H1 (cell line): ENCODE measurements around the gene NF1. TPM values are rescaled to one million over a fixed set of nuclear protein-coding genes. Genes with fewer than 3 reads are reported as not detected.
A peak's percentile ranks its signal among the peaks of the same experiment; 100 is the strongest.

Experiments used
- CTCF ChIA-PET: fragments of 300-600 bp; sonication (Branson Sonifier 250); formaldehyde crosslinking; loops from one replicate; lab custom pipeline; 2021; ENCODE audit not compliant: partially characterized antibody; lab: Charles Lee
- POLR2A ChIA-PET: fragments of 300-600 bp; sonication (Branson Sonifier 250); formaldehyde crosslinking; loops from one replicate; lab custom pipeline; 2021; ENCODE audit warnings: inconsistent platforms; ENCODE audit not compliant: partially characterized antibody; lab: Charles Lee
- DNase-seq, 2 experiments: peaks; one replicate each; pipeline versions ENCODE4 v3.0.0 to v3.0.0-alpha.2; 2010 to 2022; ENCODE audit warnings: low spot score in 2 of 2, low read depth in 1 of 2, mixed read lengths in 1 of 2
- FAIRE-seq: peaks from 2 replicates; lab custom pipeline; 2011; peaks lifted over from hg19 to GRCh38; lab: Jason Lieb, UNC
- H2AFZ ChIP-seq: 2 replicates; pipeline ENCODE4 v1.8.1; 2012; ENCODE audit warnings: low read length, inconsistent platforms
- H2AK5ac ChIP-seq: 2 replicates; pipeline ENCODE4 v1.6.1; 2013; ENCODE audit warnings: low read depth, low read length
- H2BK120ac ChIP-seq: replicated peaks from 2 replicates; pipeline ENCODE3; 2013; ENCODE audit warnings: low read depth, low read length, inconsistent platforms
- H2BK12ac ChIP-seq: 2 replicates; pipeline ENCODE4 v1.6.1; 2013; ENCODE audit warnings: low read depth, low read length
- H2BK15ac ChIP-seq: 2 replicates; pipeline ENCODE4 v1.6.1; 2013; ENCODE audit warnings: low read length
- H2BK20ac ChIP-seq: 2 replicates; pipeline ENCODE4 v1.6.1; 2013; ENCODE audit warnings: low read length
- H2BK5ac ChIP-seq: 2 replicates; pipeline ENCODE4 v1.6.1; 2013; ENCODE audit warnings: low read depth, low read length
- H3K14ac ChIP-seq: 2 replicates; pipeline ENCODE4 v1.6.1; 2013; ENCODE audit warnings: inconsistent platforms; ENCODE audit not compliant: insufficient read length
- H3K18ac ChIP-seq: 2 replicates; pipeline ENCODE4 v1.6.1; 2013; ENCODE audit warnings: low read length; ENCODE audit errors: extremely low read depth
- H3K23ac ChIP-seq: 2 replicates; pipeline ENCODE4 v1.6.1; 2013; ENCODE audit warnings: inconsistent platforms; ENCODE audit not compliant: insufficient read length
- H3K23me2 ChIP-seq: 2 replicates; pipeline ENCODE4 v1.6.1; 2013; ENCODE audit warnings: low read depth, low read length
- H3K27ac ChIP-seq: 2 replicates; pipeline ENCODE4 v1.6.1; 2011; ENCODE audit warnings: low read depth, low read length, inconsistent platforms
- H3K27me3 ChIP-seq, 4 experiments: replicated peaks in 1 of 4; 1 replicate in 1 of 4; 2 replicates in 3 of 4; pipeline versions ENCODE4 v1.6.1 to v1.8.1; 2011 to 2013; ENCODE audit warnings: low read length in 3 of 4, mild to moderate bottlenecking in 3 of 4, inconsistent platforms in 2 of 4, mixed read lengths in 2 of 4, moderate library complexity in 1 of 4; ENCODE audit not compliant: control insufficient read depth in 3 of 4, insufficient read depth in 3 of 4; ENCODE audit errors: extremely low read depth in 1 of 4
- H3K36me3 ChIP-seq, 4 experiments: 2 replicates each; pipeline versions ENCODE4 v1.6.1 to v1.8.1; 2011 to 2013; ENCODE audit warnings: mild to moderate bottlenecking in 4 of 4, low read length in 3 of 4, moderate library complexity in 2 of 4, control low read depth in 1 of 4, inconsistent platforms in 1 of 4; ENCODE audit not compliant: insufficient read depth in 4 of 4, control insufficient read depth in 2 of 4
- H3K4ac ChIP-seq: replicated peaks from 2 replicates; pipeline ENCODE3; 2013; ENCODE audit warnings: low read length, low read depth, mixed read lengths, inconsistent platforms; ENCODE audit not compliant: insufficient read length
- H3K4me1 ChIP-seq, 4 experiments: replicated peaks in 1 of 4; 1 replicate in 1 of 4; 2 replicates in 3 of 4; pipeline versions ENCODE4 v1.6.1 to v1.8.1; 2011 to 2013; ENCODE audit warnings: low read length in 3 of 4, inconsistent platforms in 2 of 4, mixed read lengths in 1 of 4; ENCODE audit not compliant: insufficient read depth in 4 of 4, control insufficient read depth in 3 of 4
- H3K4me2 ChIP-seq, 2 experiments: 2 replicates each; pipeline versions ENCODE4 v1.6.1 to v1.8.1; 2011 to 2013; ENCODE audit warnings: low read depth in 2 of 2, low read length in 2 of 2, control low read depth in 1 of 2, inconsistent platforms in 1 of 2, mild to moderate bottlenecking in 1 of 2; ENCODE audit not compliant: insufficient read depth in 1 of 2
- H3K4me3 ChIP-seq, 4 experiments: fragments of 200-600, 300-600 bp in 1 of 4; sonication (generic), shearing (Covaris generic), sonication (Bioruptor Twin) in 1 of 4; 2 replicates each; pipeline versions ENCODE4 v1.5.1 to v1.8.1; 2011 to 2016; ENCODE audit warnings: low read length in 4 of 4, low read depth in 3 of 4, control low read depth in 2 of 4, inconsistent platforms in 2 of 4, mild to moderate bottlenecking in 2 of 4, mixed read lengths in 1 of 4, moderate library complexity in 1 of 4; ENCODE audit not compliant: insufficient read depth in 2 of 4; ENCODE audit errors: extremely low read depth in 1 of 4
- H3K56ac ChIP-seq: replicated peaks from 2 replicates; pipeline ENCODE3; 2013; ENCODE audit warnings: low read depth, mild to moderate bottlenecking, mixed read lengths, low read length, inconsistent platforms; ENCODE audit not compliant: insufficient read length
- H3K79me1 ChIP-seq: 2 replicates; pipeline ENCODE4 v1.6.1; 2013; ENCODE audit warnings: low read depth, low read length, control low read depth
- H3K79me2 ChIP-seq, 2 experiments: 2 replicates each; pipeline versions ENCODE4 v1.6.1 to v1.8.1; 2012 to 2013; ENCODE audit warnings: low read length in 2 of 2, mild to moderate bottlenecking in 2 of 2, inconsistent platforms in 1 of 2; ENCODE audit not compliant: insufficient read depth in 2 of 2, control insufficient read depth in 1 of 2
- H3K9ac ChIP-seq, 4 experiments: replicated peaks in 1 of 4; 1 replicate in 1 of 4; 2 replicates in 3 of 4; pipeline versions ENCODE4 v1.6.1 to v1.8.1; 2011 to 2013; ENCODE audit warnings: low read depth in 3 of 4, low read length in 3 of 4, control low read depth in 2 of 4, mild to moderate bottlenecking in 2 of 4, moderate library complexity in 2 of 4, inconsistent platforms in 1 of 4; ENCODE audit errors: extremely low read depth in 1 of 4
- H3K9me3 ChIP-seq, 2 experiments: 2 replicates each; pipeline versions ENCODE4 v1.6.1 to v1.8.1; 2012 to 2013; ENCODE audit warnings: mild to moderate bottlenecking in 2 of 2, moderate library complexity in 2 of 2, control low read depth in 1 of 2, inconsistent platforms in 1 of 2, low read depth in 1 of 2, low read length in 1 of 2, mixed read lengths in 1 of 2; ENCODE audit not compliant: insufficient read depth in 2 of 2
- H4K20me1 ChIP-seq, 2 experiments: replicated peaks in 1 of 2; 2 replicates each; pipeline versions ENCODE3 to v1.8.1; 2011 to 2013; ENCODE audit warnings: inconsistent platforms in 2 of 2, low read length in 2 of 2, mild to moderate bottlenecking in 1 of 2; ENCODE audit not compliant: insufficient read depth in 2 of 2, control insufficient read depth in 1 of 2
- H4K5ac ChIP-seq: 2 replicates; pipeline ENCODE4 v1.6.1; 2013; ENCODE audit warnings: low read length, low read depth, mixed read lengths, inconsistent platforms; ENCODE audit not compliant: insufficient read length
- H4K8ac ChIP-seq: 2 replicates; pipeline ENCODE4 v1.8.0; 2013; ENCODE audit warnings: mild to moderate bottlenecking, moderate library complexity, low read length, inconsistent platforms; ENCODE audit not compliant: insufficient read depth; ENCODE audit errors: extremely low read depth
- H4K91ac ChIP-seq: replicated peaks from 2 replicates; pipeline ENCODE3; 2013; ENCODE audit warnings: low read length, mixed read lengths, inconsistent platforms; ENCODE audit not compliant: insufficient read length
- BACH1 ChIP-seq: IDR thresholded peaks from 2 replicates; pipeline ENCODE4 v1.6.1; 2012; ENCODE audit warnings: low read length, improper control_type of control experiment
- KDM1A ChIP-seq: fragments of 200-600, 300-600 bp; sonication (generic); IDR thresholded peaks from 2 replicates; pipeline ENCODE4 v1.7.1; 2016; ENCODE audit warnings: mild to moderate bottlenecking, low read length, borderline replicate concordance
- SAP30 ChIP-seq: fragments of 300-600 bp; sonication (generic); IDR thresholded peaks from 2 replicates; pipeline ENCODE4 v1.7.1; 2012; ENCODE audit warnings: low read length, moderate library complexity, mild to moderate bottlenecking, inconsistent platforms; ENCODE audit not compliant: insufficient read depth, insufficient replicate concordance
- WGBS, 2 experiments: shearing (Covaris generic) in 1 of 2; methylation state at CpG; one replicate each; pipeline versions ENCODE4 v1.1.6 to v1.1.7; 2013 to 2015; ENCODE audit warnings: low lambda C conversion rate in 2 of 2, mixed read lengths in 2 of 2, inconsistent platforms in 1 of 2, low coverage in 1 of 2, missing lambda C conversion rate in 1 of 2; ENCODE audit not compliant: insufficient replicate concordance in 2 of 2, insufficient coverage in 1 of 2, insufficient read length in 1 of 2; ENCODE audit errors: extremely low coverage in 1 of 2, missing lambda C conversion rate in 1 of 2; 5-methylcytosine and 5-hydroxymethylcytosine counted together
- polyA plus RNA-seq, 7 experiments: library from polyadenylated mRNA; depleted of rRNA in 3 of 7; stranded (reverse) in 5 of 7; unstranded in 2 of 7; fragments of >200 nt in 5 of 7; fragments of 200-250 nt in 2 of 7; gene quantifications; 1 replicate in 5 of 7; 2 replicates in 1 of 7; 4 replicates in 1 of 7; pipeline versions ENCODE4 v1.2.1 to v1.2.3, GENCODE V29; 2011 to 2013; ENCODE audit warnings: missing spikeins in 2 of 7, mixed read lengths in 2 of 7
- total RNA-seq: library from RNA; stranded (reverse); fragmentation: NEBNext Ultra II Directional; extraction: Animal tissue kit (Norgen Biotek cat#: 25700); gene quantifications from 2 replicates; pipeline ENCODE4 v1.2.1, GENCODE V29; 2021
- TF ChIP-seq, protein P1 (sequence below): IDR thresholded peaks from 2 replicates; pipeline ENCODE4 v1.6.1; 2012; ENCODE audit warnings: inconsistent platforms

The NF1 gene
- total and polyA plus RNA-seq, 2 of the 8 experiments (the other 6 are each of a cell fraction or from before 2014, with no cell fraction given): 19.3 to 29.6 TPM

DNA sequence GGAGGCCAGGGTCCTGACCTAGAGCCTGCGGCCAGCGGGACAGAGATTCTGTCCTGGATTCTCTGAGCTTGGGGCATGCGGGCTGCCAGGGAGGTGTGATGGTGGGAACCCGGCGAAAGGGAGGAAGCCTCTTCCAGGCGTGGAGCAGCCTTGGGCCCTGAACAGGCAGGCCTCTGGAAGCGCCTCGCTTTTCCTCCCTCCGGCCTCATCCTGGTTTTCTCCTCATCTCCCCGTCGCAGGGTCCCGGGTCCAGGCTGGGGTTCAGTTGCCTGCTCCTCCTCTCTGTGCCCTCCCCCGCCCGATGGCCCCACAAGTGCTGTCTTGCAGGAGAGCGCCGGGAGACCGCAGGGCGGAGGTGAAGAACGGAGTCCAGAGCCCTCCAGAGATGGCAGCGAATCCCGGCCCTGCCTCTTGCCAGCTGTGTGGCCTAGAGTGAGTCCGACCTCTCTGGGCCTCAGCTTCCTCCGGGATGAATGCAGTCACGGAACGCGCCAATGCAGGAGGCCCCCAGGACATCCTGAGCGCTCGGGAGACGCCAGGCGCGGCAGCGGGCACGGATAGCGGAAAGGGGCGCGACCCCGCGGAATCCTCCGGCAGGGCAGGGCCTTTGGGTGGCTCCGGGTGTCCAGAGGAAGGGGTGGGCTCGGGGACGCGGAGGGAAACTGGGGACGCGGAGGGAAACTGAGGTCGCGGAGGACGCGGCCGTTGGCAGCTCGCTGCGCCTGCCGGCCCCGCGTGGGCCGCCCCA is 296.1 kb downstream of the NF1 start:
- no peaks in the 10 kb centered on the region; the same call in 1 of the 2 replicates for H3K79me1 ChIP-seq
- no peak overlapping the region for H3K56ac ChIP-seq
- no peaks in the 10 kb centered on the region for H3K36me3 ChIP-seq
- H2BK15ac ChIP-seq: no peak overlapping the region
- H3K27ac ChIP-seq: no peak overlapping the region
- no peak overlapping the region for H2BK5ac ChIP-seq
- POLR2A ChIA-PET: interaction anchor here (1.6 to 1.7 kb wide), 2 partner anchors 22 to 322 kb away, joined by 3 read pairs; no protein-coding TSS in a partner anchor
- FAIRE-seq: no peak
- H4K91ac ChIP-seq: no peak overlapping the region
- peak overlapping the region; percentile 35; the same call in 1 of the 2 replicates for H4K8ac ChIP-seq
- peaks cover 7% of the 10 kb centered on the region; the same call in 1 of the 2 replicates for H3K23me2 ChIP-seq
- H3K27me3 ChIP-seq: peaks cover 1 to 29% (median 22%) of the 10 kb centered on the region in 4 experiments
- H3K9me3 ChIP-seq: no peaks in the 10 kb centered on the region
- H2AFZ ChIP-seq: peak overlapping the region; percentile 63; the same call in 1 of the 2 replicates
- no peak overlapping the region for H3K9ac ChIP-seq
- peak overlapping the region; percentile 42 to 84 for H3K4me2 ChIP-seq
- H3K4ac ChIP-seq: peak overlapping the region; percentile 54
- CTCF ChIA-PET: interaction anchor here (0.8 to 3.1 kb wide), 10 partner anchors 8 to 451 kb away, joined by 3 to 19 read pairs (median 8); no protein-coding TSS in a partner anchor
- peak overlapping the region; percentile 32 for H3K18ac ChIP-seq
- H4K5ac ChIP-seq: no peak overlapping the region
- peaks cover 4 to 9% of the 10 kb centered on the region in 2 experiments for H4K20me1 ChIP-seq
- H3K14ac ChIP-seq: no peak overlapping the region
- no peak overlapping the region for H3K23ac ChIP-seq
- no peak overlapping the region for H2BK20ac ChIP-seq
- H2BK120ac ChIP-seq: no peak overlapping the region
- H2BK12ac ChIP-seq: no peak overlapping the region
- H3K4me1 ChIP-seq: peaks cover 0 to 14% (median 9%) of the 10 kb centered on the region in 4 experiments; a peak in 6 of 7 replicates
- no peak overlapping the region for H2AK5ac ChIP-seq
- H3K4me3 ChIP-seq: peak overlapping the region; percentile 37 to 65 (median 44)
- no peaks in the 10 kb centered on the region for H3K79me2 ChIP-seq
- WGBS, 2 experiments: 28% methylated on average over 33 of the region's 56 CpGs; no CpG with 5 or more reads in 1 of the 2 experiments
- DNase-seq: peak in 1 of 2 experiments; percentile 70
- no peak for TF ChIP-seq BACH1
- 0 out of 2 replicates have a peak, but pooled peaks have one; percentile 49 for TF ChIP-seq KDM1A
- TF ChIP-seq, protein P1, sequence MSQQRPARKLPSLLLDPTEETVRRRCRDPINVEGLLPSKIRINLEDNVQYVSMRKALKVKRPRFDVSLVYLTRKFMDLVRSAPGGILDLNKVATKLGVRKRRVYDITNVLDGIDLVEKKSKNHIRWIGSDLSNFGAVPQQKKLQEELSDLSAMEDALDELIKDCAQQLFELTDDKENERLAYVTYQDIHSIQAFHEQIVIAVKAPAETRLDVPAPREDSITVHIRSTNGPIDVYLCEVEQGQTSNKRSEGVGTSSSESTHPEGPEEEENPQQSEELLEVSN: no peak
- no peak for TF ChIP-seq SAP30
